ENCODE data around the gene KIR3DL3.

Gene KIR3DL3

GRCh38 chr19:54725321-54725720 lies 1.1 kb downstream of the KIR3DL3 start:
- Histone ChIP-seq H2AFZ (ENCODE audit: low read length) (no peak overlapping the region), H3K4me1 (ENCODE audit: insufficient read depth, low read length, severe bottlenecking) (no peaks in the 10 kb centered on the region), H4K20me1 (ENCODE audit: insufficient read depth, low read length) (no peaks in the 10 kb centered on the region), H3K4me3 (ENCODE audit: low read depth, low read length, poor library complexity, severe bottlenecking) (no peak overlapping the region), H3K4me2 (ENCODE audit: low read length) (no peak overlapping the region), H3K9me3 (ENCODE audit: low read length) (peaks cover 10% of the 10 kb centered on the region; the same call in 1 of the 2 replicates), H3K27me3 (ENCODE audit: insufficient read depth, low read length) (no peaks in the 10 kb centered on the region), H3F3A (ENCODE audit: insufficient read depth, low read length) (no peaks in the 10 kb centered on the region), H3K9ac (ENCODE audit: low read length) (no peak overlapping the region), H3K9me2 (ENCODE audit: low read depth, low read length) (no peaks in the 10 kb centered on the region), H3K27ac (ENCODE audit: low read depth, low read length, poor library complexity, severe bottlenecking) (no peak overlapping the region), H3K36me3 (ENCODE audit: insufficient read depth, low read length) (no peaks in the 10 kb centered on the region), H3K79me2 (ENCODE audit: insufficient read depth, low read length) (no peaks in the 10 kb centered on the region)
- TF ChIP-seq CTCF (IDR thresholded peaks at IDR 0.05; ENCODE audit: low read length): no peak

- Histone ChIP-seq H3K9me2 (ENCODE audit: low read depth, low read length) (no peaks in the 10 kb centered on the region), H3K4me3 (ENCODE audit: low read depth, low read length, poor library complexity, severe bottlenecking) (no peak overlapping the region), H3K27me3 (ENCODE audit: insufficient read depth, low read length) (no peaks in the 10 kb centered on the region; the same call in 1 of the 2 replicates), H3K79me2 (ENCODE audit: insufficient read depth, low read length) (no peaks in the 10 kb centered on the region), H4K20me1 (ENCODE audit: insufficient read depth, low read length) (no peaks in the 10 kb centered on the region), H2AFZ (ENCODE audit: low read length) (no peak overlapping the region), H3K4me2 (ENCODE audit: low read length) (no peak overlapping the region), H3F3A (ENCODE audit: insufficient read depth, low read length) (no peaks in the 10 kb centered on the region), H3K4me1 (ENCODE audit: insufficient read depth, low read length, severe bottlenecking) (no peaks in the 10 kb centered on the region), H3K27ac (ENCODE audit: low read depth, low read length, poor library complexity, severe bottlenecking) (no peak overlapping the region), H3K36me3 (ENCODE audit: insufficient read depth, low read length) (no peaks in the 10 kb centered on the region), H3K9me3 (ENCODE audit: low read length) (no peaks in the 10 kb centered on the region), H3K9ac (ENCODE audit: low read length) (no peak overlapping the region)
- TF ChIP-seq CTCF (IDR thresholded peaks at IDR 0.05; ENCODE audit: low read length) (no peak), EZH2 (IDR thresholded peaks at IDR 0.05; ENCODE audit: borderline replicate concordance, low read length) (no peak)
Observed at GRCh38 chr19:54727562-54727961, 3.3 kb downstream of the KIR3DL3 start.

- no peak overlapping the region for H3K4me2 ChIP-seq (ENCODE audit: low read length)
- H3F3A ChIP-seq (ENCODE audit: insufficient read depth, low read length): no peaks in the 10 kb centered on the region
- no peaks in the 10 kb centered on the region for H3K4me1 ChIP-seq (ENCODE audit: insufficient read depth, low read length, severe bottlenecking)
- no peak overlapping the region for H2AFZ ChIP-seq (ENCODE audit: low read length)
- no peak overlapping the region for H3K27ac ChIP-seq (ENCODE audit: low read depth, low read length, poor library complexity, severe bottlenecking)
- H3K36me3 ChIP-seq (ENCODE audit: insufficient read depth, low read length): no peaks in the 10 kb centered on the region
- H3K27me3 ChIP-seq (ENCODE audit: insufficient read depth, low read length): no peaks in the 10 kb centered on the region; the same call in 1 of the 2 replicates
- H3K9ac ChIP-seq (ENCODE audit: low read length): no peak overlapping the region
- TF ChIP-seq EZH2 (IDR thresholded peaks at IDR 0.05; ENCODE audit: borderline replicate concordance, low read length) (no peak), CTCF (IDR thresholded peaks at IDR 0.05; ENCODE audit: low read length) (no peak)
- no peaks in the 10 kb centered on the region for H4K20me1 ChIP-seq (ENCODE audit: insufficient read depth, low read length)
- H3K79me2 ChIP-seq (ENCODE audit: insufficient read depth, low read length): no peaks in the 10 kb centered on the region
- no peaks in the 10 kb centered on the region for H3K9me2 ChIP-seq (ENCODE audit: low read depth, low read length)
- no peak overlapping the region for H3K4me3 ChIP-seq (ENCODE audit: low read depth, low read length, poor library complexity, severe bottlenecking)
- H3K9me3 ChIP-seq (ENCODE audit: low read length): no peaks in the 10 kb centered on the region
Observed at GRCh38 chr19:54728167-54728566, 3.9 kb downstream of the KIR3DL3 start.
